ENCODE data around the gene RAB28.

DNA sequence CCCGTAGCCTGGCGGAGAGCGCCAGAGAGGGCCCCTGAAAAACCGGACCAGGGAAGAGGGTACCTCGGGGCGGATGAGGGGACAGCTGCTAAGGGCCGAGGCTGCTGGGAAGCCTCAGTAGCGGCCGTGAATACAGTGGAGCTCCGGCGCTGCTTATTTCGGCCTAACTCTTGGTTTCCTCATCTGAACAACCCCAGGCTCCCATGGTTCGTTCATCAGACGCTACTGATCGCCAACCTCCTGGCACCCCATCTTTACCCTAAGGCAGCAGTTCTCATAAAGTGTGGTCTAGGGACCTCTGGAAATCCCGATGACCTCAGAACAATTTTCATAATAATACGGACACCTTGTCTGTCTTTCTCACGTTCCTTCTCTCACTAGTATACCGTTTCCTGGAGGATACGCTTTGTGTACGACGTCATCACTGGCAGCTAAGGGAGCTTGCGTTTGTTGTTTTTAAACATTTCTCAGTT is 645 bp upstream of the RAB28 start:
- no peak for TF ChIP-seq ZNF24 (IDR thresholded peaks at IDR 0.05)
- TF ChIP-seq KDM5B (IDR thresholded peaks at IDR 0.05; ENCODE audit: insufficient replicate concordance, low read depth, low read length): no peak
- TF ChIP-seq U2AF2 (optimal IDR thresholded peaks at IDR 0.05; ENCODE audit: low read depth, low read length): no peak
- TF ChIP-seq STAT5B (CRISPR knock-in tag; IDR thresholded peaks at IDR 0.05): no peak
